ENCODE measurements around the gene PSMD1.

PSMD1 gene

GRCh38 chr2:231052494-231053451, 3.9 kb upstream of the PSMD1 start:
- peak overlapping the region; percentile 40 for H3K4me3 ChIP-seq (ENCODE audit: low read depth, low read length)
- DNase-seq (ENCODE audit: low read depth), result peak; percentile 91
- TF ChIP-seq POLR2A (IDR thresholded peaks at IDR 0.05; ENCODE audit: extremely low read depth, insufficient read length), result no peak
- peak; percentile 97 for TF ChIP-seq CTCF (IDR thresholded peaks at IDR 0.05; ENCODE audit: low read depth, low read length)

- TF ChIP-seq POLR2A (IDR thresholded peaks at IDR 0.05; ENCODE audit: extremely low read depth, insufficient read length) (no peak), MAX (IDR thresholded peaks at IDR 0.05; ENCODE audit: low read depth, low read length) (no peak), CTCF (IDR thresholded peaks at IDR 0.05; ENCODE audit: low read depth, low read length) (no peak), MYC (IDR thresholded peaks at IDR 0.05; ENCODE audit: low read depth, low read length) (no peak)
- H3K4me3 ChIP-seq (ENCODE audit: low read depth, low read length), result no peak overlapping the region
- peak; percentile 62 for DNase-seq (ENCODE audit: low read depth)
Observed at GRCh38 chr2:231053846-231054245, 2.8 kb upstream of the PSMD1 start.

- DNase-seq (ENCODE audit: low read depth), result no peak
- no peak for TF ChIP-seq MYC (IDR thresholded peaks at IDR 0.05; ENCODE audit: low read depth, low read length)
- no peak for TF ChIP-seq CTCF (IDR thresholded peaks at IDR 0.05; ENCODE audit: low read depth, low read length)
- no peak for TF ChIP-seq POLR2A (IDR thresholded peaks at IDR 0.05; ENCODE audit: extremely low read depth, insufficient read length)
- TF ChIP-seq MAX (IDR thresholded peaks at IDR 0.05; ENCODE audit: low read depth, low read length), result no peak
- H3K4me3 ChIP-seq (ENCODE audit: low read depth, low read length), result peak overlapping the region; percentile 94
Observed at GRCh38 chr2:231057590-231057989, 923 bp downstream of the PSMD1 start.

- H3K4me3 ChIP-seq (ENCODE audit: low read depth, low read length), result peak overlapping the region; percentile 94
- no peak for DNase-seq (ENCODE audit: low read depth)
- TF ChIP-seq POLR2A (IDR thresholded peaks at IDR 0.05; ENCODE audit: extremely low read depth, insufficient read length), result no peak
- no peak for TF ChIP-seq MAX (IDR thresholded peaks at IDR 0.05; ENCODE audit: low read depth, low read length)
- TF ChIP-seq CTCF (IDR thresholded peaks at IDR 0.05; ENCODE audit: low read depth, low read length), result no peak
- TF ChIP-seq MYC (IDR thresholded peaks at IDR 0.05; ENCODE audit: low read depth, low read length), result no peak
Observed at GRCh38 chr2:231058761-231059550, 2.3 kb downstream of the PSMD1 start.

- TF ChIP-seq CTCF (IDR thresholded peaks at IDR 0.05; ENCODE audit: low read depth, low read length), result no peak
- no peak for TF ChIP-seq MYC (IDR thresholded peaks at IDR 0.05; ENCODE audit: low read depth, low read length)
- no peak for TF ChIP-seq MAX (IDR thresholded peaks at IDR 0.05; ENCODE audit: low read depth, low read length)
- no peak for TF ChIP-seq POLR2A (IDR thresholded peaks at IDR 0.05; ENCODE audit: extremely low read depth, insufficient read length)
- peak overlapping the region; percentile 94 for H3K4me3 ChIP-seq (ENCODE audit: low read depth, low read length)
- DNase-seq (ENCODE audit: low read depth), result no peak
Observed at GRCh38 chr2:231059756-231060155, 3.1 kb downstream of the PSMD1 start.

All from NB4 (cell line).